Measurements from ENCODE around the gene RNASEL.

Gene RNASEL

GRCh38 chr1:182620924-182621585, 32.0 kb upstream of the RNASEL start:
- no peak for DNase-seq

DNA sequence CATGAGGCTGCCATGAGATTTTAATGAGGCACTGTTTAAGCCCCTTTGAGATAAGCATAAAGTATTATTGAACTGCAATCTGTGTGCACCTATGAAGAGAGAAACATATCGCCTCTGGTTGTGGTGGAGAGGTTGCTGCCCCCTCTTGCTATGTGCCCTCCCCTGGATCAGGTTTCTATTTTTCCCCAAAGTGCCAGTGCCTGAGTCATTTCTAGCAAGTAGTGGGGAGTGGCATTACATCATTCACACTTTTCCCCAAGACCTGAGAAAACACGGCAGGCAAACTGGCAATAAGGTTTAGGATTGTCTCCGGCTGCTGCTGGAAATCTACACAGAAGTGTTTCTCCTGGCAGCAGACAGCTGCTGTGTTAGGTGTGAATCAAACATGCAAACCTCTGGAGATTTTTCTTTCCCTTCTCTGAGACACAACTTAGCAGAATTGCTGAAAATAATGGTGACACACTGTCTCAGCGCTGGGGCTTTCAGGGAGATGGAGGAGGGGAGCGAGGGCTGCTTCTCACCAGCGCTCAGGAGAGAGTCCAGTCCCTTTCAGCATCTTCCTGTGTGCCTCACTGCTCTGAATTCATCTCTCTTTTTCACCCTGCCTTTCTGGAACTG, 28.8 kb upstream of the RNASEL start:
- DNase-seq: no peak

GRCh38 chr1:182617014-182617429, 28.0 kb upstream of the RNASEL start:
- no peak for DNase-seq

- peak; percentile 70 for DNase-seq
Measured at GRCh38 chr1:182616130-182617013, 27.3 kb upstream of the RNASEL start.

DNA sequence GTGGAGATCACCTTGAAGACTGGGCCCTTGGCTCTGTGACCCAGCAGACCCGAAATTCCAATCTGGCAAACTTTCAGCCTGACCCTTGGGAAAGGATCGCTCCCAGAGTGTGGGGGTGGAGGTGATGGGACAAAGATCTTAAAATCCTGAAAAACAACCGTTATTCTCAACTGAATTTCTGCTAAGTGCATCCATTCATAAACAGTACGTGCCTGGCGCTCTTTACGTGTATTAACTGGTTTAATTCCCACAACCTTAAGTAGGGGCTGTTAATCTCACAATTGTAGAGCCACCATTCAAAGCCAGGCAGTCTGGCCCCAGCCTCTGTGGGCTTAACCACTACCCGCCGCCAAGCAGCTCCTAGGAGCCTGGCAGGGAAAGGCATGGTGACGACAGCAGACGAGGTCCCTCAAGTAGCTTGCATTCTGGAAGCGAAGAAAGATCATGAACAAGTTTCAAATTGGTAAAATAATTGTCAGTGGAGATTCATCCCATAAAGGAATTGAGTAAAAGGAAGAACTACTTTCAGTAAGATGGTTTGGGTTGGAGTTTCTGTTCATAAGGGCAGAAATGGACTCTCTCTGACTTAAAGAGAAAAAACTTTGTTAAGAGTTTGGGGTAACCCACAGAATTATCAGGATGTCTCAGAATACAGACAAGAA, 26.5 kb upstream of the RNASEL start:
- DNase-seq: peak; percentile 51

DNA sequence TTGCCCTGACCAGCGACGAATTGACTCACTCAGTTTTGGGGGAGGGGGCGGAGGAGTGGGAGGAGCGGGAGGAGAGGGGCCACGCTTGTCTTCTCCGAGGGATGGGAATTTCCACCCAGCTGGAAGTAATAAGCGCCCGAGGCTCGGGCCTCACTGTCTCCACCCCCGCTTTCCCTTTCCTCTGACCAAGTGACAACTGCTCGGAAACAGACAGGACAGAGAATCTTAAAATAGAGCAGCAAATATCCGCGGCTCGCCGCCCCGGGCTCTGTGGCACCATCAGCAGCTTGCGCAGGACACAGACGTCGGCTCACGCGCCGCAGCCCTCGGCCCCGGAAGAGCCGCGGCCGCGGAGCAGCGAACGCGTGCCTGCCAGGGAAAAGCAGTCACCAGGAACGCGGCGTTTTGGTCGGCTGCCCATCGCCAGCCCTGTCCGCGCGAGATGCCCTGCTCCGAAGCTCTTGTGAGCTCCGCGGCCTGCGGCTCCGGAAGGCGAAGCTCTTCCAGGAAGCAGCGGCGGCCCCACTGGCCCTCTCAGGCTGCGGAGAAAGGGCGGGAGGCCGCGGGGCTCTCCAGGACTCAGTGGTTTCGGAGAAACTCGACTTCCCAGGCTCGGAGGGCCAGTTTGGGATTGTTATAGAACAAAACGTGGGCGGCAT, 25.9 kb upstream of the RNASEL start:
- peak; percentile 57 for DNase-seq

- DNase-seq: no peak
Measured at GRCh38 chr1:182611787-182612186, 22.7 kb upstream of the RNASEL start.

DNA sequence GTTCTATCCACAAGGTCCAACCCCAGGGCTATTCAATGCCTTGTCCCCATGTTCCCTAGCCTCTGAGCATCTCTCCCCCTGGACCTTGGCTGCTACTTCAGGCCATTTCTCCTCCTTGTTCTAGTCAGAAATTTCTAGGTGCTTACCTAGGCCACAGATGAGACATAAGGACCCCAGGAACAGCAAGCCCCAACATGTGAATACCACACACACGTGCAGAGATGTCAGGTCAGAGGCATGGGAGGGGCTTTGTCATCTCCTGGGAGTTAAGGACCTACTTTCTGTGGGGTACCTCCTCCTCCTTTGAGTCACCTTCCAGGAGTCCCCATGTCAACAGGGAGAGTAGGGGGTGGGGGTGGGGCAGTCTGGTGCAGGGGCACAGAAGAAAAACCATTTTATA, 22.3 kb upstream of the RNASEL start:
- DNase-seq: no peak

- DNase-seq: no peak
Measured at GRCh38 chr1:182610606-182611194, 21.6 kb upstream of the RNASEL start.

GRCh38 chr1:182608845-182609610, 20.0 kb upstream of the RNASEL start:
- DNase-seq: no peak

DNA sequence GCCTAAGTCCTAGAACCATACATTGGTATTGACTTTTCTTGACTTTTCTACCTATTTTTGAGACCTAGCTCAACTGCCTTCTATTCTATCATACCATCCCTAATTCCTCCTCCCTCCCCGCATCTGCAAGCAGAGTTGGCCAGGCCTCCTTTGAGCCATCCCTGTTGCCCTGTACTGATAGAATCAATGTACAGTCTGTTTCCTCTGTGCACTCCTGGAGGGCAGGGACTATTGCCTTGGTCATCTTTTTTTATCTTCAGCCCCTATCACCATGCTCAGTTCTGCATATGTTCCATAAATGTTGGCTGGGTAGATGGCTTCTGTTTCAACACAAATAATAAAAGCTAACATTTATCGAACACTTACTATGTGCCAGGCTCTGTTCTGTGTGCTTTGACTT, 19.2 kb upstream of the RNASEL start:
- no peak for DNase-seq

DNA sequence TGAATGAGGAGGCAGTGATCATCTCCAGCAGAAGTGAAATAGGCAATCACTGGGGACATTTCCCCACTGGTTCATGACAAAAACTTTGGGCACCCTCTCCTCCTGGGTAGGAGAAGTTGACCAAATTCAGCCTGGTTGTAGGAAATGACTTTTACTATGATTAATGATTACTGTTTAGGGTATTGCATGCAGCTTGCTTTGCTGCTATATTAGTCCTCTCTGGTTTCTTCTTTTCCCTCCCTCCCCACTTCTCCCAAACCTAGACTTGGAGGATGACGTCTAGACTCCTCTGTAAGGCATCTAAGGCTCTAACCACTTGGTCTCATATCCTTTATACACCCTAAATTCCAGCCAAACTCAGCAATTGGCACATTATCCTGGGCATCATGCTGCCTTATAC, 18.5 kb upstream of the RNASEL start:
- DNase-seq: no peak

DNA sequence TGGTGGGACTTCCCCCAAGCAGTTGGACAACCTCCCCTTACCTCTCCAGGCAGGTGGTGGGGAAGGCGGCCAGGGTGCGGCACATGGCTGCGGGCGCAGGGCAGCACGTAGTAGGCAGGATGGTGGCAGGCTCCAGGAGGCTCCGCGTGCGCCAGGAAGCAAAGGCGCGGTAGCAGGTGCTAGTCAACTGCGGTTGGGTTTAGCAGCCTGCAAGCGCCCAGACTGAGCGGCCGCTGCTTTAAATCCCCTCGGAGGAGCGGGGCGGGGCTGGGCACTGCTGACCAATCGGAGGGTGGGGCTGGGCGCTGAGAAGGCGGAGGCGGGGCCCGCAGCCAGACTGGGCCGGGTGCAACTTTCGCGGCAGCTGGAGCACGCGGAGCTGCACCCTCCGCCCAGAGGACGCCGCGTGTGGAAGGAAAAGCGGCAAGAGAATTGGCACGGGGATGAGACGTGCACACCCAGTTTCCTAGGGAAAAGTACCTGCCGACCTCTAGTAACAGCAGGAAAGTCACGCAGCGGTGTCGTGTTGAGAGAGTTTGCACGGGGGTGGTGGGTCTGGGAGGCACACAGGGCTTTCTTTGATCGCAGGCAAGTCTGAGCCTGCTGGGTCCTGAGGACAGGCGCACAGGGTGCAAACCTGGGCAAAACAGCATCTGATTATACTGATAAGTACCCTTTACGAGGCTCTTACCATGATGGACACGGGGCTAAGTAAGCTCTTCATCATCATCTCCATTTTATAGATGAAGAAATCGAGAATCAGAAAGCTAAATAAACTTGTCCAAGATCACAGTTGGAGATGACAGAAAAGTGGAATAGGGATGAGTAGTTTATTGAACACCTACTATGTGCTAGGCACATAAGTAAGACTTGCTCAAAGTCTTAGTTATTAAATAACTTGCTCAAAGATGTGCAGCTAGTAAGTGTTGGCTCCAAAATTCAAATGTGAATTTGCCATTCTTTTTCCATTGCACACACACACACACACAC, 15.4 kb upstream of the RNASEL start, which contains the start of gene RGS16:
RGS16 (minus strand) TSS at position 215 of the 990 bp plus-strand sequence; CDS start at position 85, 130 bp downstream.
- peak; percentile 91 for DNase-seq

GRCh38 chr1:182603646-182604174, 14.7 kb upstream of the RNASEL start:
- no peak for DNase-seq

- DNase-seq: peak; percentile 81
Measured at GRCh38 chr1:182602935-182603645, 14.0 kb upstream of the RNASEL start.

GRCh38 chr1:182601913-182602312, 12.9 kb upstream of the RNASEL start:
- DNase-seq: no peak

DNA sequence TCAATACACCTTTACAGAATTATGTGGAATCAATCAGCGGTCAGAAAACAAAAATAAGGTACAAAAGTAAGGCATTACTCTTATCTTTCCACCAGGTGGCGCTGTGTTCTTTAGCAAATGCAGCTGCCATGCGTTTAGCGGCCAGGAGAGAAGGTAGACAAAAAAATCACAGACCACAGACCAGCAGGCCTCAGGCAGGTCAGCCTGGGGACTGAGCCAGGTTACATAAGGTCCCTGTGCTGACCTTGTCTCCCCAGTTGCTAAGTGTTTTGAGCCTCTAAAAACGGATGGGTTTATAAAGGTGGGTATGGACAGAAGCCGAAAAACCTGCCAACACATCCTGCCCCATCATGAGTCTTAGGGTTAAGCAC, 12.3 kb upstream of the RNASEL start:
- peak; percentile 88 for DNase-seq

GRCh38 chr1:182600745-182601415, 11.8 kb upstream of the RNASEL start:
- no peak for DNase-seq

All from hematopoietic multipotent progenitor cell treated with erythropoietin and hydrocortisone succinate and interleukin-3 and kit ligand, for 8 days (in vitro differentiated cells).